Heart left ventricle (tissue), 16 donors: ENCODE measurements around the gene ARMC6. TPM values are rescaled to one million over a fixed set of nuclear protein-coding genes. Genes with fewer than 3 reads are reported as not detected.
"Not testable (repeated sequence)": the region's sequence is repeated elsewhere in the genome, so short reads cannot be mapped to it uniquely, and the experiment has no call there.

Experiments
- ATAC-seq, 4 donors: fragments of 200-7000 bp; cut with Tn5 transposase; one replicate each; pipeline ENCODE4 v1.9.1; 2020 to 2022; ENCODE audit warnings: moderate library complexity in 4 of 4, mild to moderate bottlenecking in 3 of 4, moderate number of reproducible peaks in 1 of 4
- DNase-seq, 5 donors: peaks; one replicate each; pipeline ENCODE4 v3.0.0-alpha.2; 2020
- H3K27ac ChIP-seq, 12 donors: fragments of 200-600 bp; sonication (generic) in 4 of 12; one replicate each; pipeline versions ENCODE4 v1.5.0 to v1.8.0; 2016 to 2022; ENCODE audit warnings: mild to moderate bottlenecking in 2 of 12
- H3K27me3 ChIP-seq, 9 donors: fragments of 200-600 bp; sonication (generic) in 2 of 9; one replicate each; pipeline versions ENCODE4 v1.5.1 to v1.8.0; 2016 to 2022; ENCODE audit warnings: mild to moderate bottlenecking in 3 of 9
- H3K36me3 ChIP-seq, 9 donors: fragments of 200-600 bp; sonication (generic) in 2 of 9; one replicate each; pipeline versions ENCODE4 v1.5.0 to v1.8.0; 2018 to 2022; ENCODE audit warnings: mild to moderate bottlenecking in 2 of 9
- H3K4me1 ChIP-seq, 12 donors: fragments of 200-600 bp; sonication (generic) in 4 of 12; one replicate each; pipeline versions ENCODE4 v1.5.0 to v1.8.0; 2016 to 2022; ENCODE audit warnings: mild to moderate bottlenecking in 3 of 12
- H3K4me3 ChIP-seq, 12 donors: fragments of 200-600 bp; sonication (generic) in 4 of 12; one replicate each; pipeline versions ENCODE4 v1.5.0 to v1.8.0; 2017 to 2022; ENCODE audit warnings: mild to moderate bottlenecking in 9 of 12, moderate library complexity in 4 of 12
- H3K9me3 ChIP-seq, 12 donors: fragments of 200-600 bp; sonication (generic) in 4 of 12; one replicate each; pipeline versions ENCODE4 v1.5.0 to v1.8.0; 2016 to 2022; ENCODE audit warnings: mild to moderate bottlenecking in 1 of 12
- POLR2A ChIP-seq, 2 donors: fragments of 450-650 bp; IDR thresholded peaks; one replicate each; pipeline ENCODE4 v1.6.1; 2017; ENCODE audit warnings: antibody characterized with exemption in 2 of 2, mild to moderate bottlenecking in 2 of 2, moderate library complexity in 2 of 2
- WGBS, 4 donors: extraction: QIAGEN DNeasy Blood & Tissue Kit in 2 of 4; methylation state at CpG; one replicate each; pipeline versions ENCODE4 v1.1.5 to v1.1.7; 2013 to 2018; 5-methylcytosine and 5-hydroxymethylcytosine counted together
- intact Hi-C, 10 donors: fragments of 100-400 bp; cut with DNase I; formaldehyde crosslinking; loops; one replicate each; pipeline versions ENCODE4 v1.11.1 to v1.14.2; 2022
- polyA plus RNA-seq, 2 donors: library from polyadenylated mRNA; stranded (reverse); fragments of 200-250 nt; gene quantifications; one replicate each; pipeline ENCODE4 v1.2.3, GENCODE V29; 2013
- total RNA-seq, 9 donors: library from RNA; depleted of rRNA in 2 of 9; stranded (reverse); fragments of >200 nt in 2 of 9; fragmentation: NEBNext Ultra II Directional in 3 of 9; extraction: Animal tissue kit (Norgen Biotek cat#: 25700) in 3 of 9; gene quantifications; one replicate each; pipeline versions ENCODE4 v1.1.0 to v1.2.4, GENCODE V29; 2016 to 2023
- TF ChIP-seq, protein P1 (sequence below), 12 donors: fragments of 200-600 bp; sonication (generic) in 4 of 12; IDR thresholded peaks; one replicate each; pipeline versions ENCODE4 v1.5.0 to v1.8.0; 2018 to 2022; ENCODE audit warnings: antibody characterized with exemption in 12 of 12, mild to moderate bottlenecking in 5 of 12
- donor health status: ischemic (EF 13 %, LVEDD 7.1; RV severe dilation, severe dysfunction).
- donor health status: healthy with polysubstance abuse.
- donor health status: DM: no; HTN: yes; CAD: no.
- donor health status: DM: no; HTN: no; CAD: no.
- donor health status: ischemic (EF 25% LVEDD 6.9; RV normal size, moderate dysfunction).
- donor health status: ischemic (EF 25% LVEDD 5.7; RV mildly dilated, moderate dysfunction).
- donor health status: healthy.
- donor health status: DM: yes; HTN: yes; CAD: no.
- donor health status: ischemic (EF 35%, LVEDD 5.7; RV mildly dilated, moderate dysfunction).
- donor health status: nonischemic (EF 11% LVEDD 7.7; RV severe dilation, severe dysfunction).
- donor health status: DM: yes; HTN: yes; CAD: no.
- donor health status: PGD.
- donor health status: ischemic (EF 29% LVEDD 5.4; RV normal size, mild dysfunction).
- donor health status: nonischemic (EF 23%, LVEDD 6.1; RV moderate dilation, normal function).

The ARMC6 gene
- total and polyA plus RNA-seq, 11 donors, result 9.9 to 24.7 (median 18.0) TPM

- peak overlapping the region in 10 of 12 donors; percentile 11 to 55 (median 39) for H3K4me3 ChIP-seq
- H3K4me1 ChIP-seq, result peaks cover 0 to 15% (median 4%) of the 10 kb centered on the region in 12 donors
- DNase-seq (peak in 4 of 5 donors; percentile 41 to 72 (median 60)), ATAC-seq (peak in 3 of 4 donors; percentile 68 to 85 (median 68))
- no peak overlapping the region for H3K27ac ChIP-seq
- 33 to 51% (median 40%) methylated on average over 36 of the region's 36 CpGs for WGBS, 4 donors
- TF ChIP-seq POLR2A (IDR thresholded peaks at IDR 0.05), result no peak
- TF ChIP-seq, protein P1, sequence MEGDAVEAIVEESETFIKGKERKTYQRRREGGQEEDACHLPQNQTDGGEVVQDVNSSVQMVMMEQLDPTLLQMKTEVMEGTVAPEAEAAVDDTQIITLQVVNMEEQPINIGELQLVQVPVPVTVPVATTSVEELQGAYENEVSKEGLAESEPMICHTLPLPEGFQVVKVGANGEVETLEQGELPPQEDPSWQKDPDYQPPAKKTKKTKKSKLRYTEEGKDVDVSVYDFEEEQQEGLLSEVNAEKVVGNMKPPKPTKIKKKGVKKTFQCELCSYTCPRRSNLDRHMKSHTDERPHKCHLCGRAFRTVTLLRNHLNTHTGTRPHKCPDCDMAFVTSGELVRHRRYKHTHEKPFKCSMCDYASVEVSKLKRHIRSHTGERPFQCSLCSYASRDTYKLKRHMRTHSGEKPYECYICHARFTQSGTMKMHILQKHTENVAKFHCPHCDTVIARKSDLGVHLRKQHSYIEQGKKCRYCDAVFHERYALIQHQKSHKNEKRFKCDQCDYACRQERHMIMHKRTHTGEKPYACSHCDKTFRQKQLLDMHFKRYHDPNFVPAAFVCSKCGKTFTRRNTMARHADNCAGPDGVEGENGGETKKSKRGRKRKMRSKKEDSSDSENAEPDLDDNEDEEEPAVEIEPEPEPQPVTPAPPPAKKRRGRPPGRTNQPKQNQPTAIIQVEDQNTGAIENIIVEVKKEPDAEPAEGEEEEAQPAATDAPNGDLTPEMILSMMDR (IDR thresholded peaks at IDR 0.05), result no peak
- peaks cover 0 to 18% (median 4%) of the 10 kb centered on the region in 9 donors for H3K36me3 ChIP-seq
- H3K9me3 ChIP-seq, result no peaks in the 10 kb centered on the region
- intact Hi-C loops, result loop anchor here in 1 of 10 donors (5.0 kb wide), 1 partner anchor 43 kb away; the partner anchor contains the start of gene SLC25A42
- H3K27me3 ChIP-seq, result no peaks in the 10 kb centered on the region
Observed at GRCh38 chr19:19105365-19106055, 72.1 kb downstream of the ARMC6 start.

DNA sequence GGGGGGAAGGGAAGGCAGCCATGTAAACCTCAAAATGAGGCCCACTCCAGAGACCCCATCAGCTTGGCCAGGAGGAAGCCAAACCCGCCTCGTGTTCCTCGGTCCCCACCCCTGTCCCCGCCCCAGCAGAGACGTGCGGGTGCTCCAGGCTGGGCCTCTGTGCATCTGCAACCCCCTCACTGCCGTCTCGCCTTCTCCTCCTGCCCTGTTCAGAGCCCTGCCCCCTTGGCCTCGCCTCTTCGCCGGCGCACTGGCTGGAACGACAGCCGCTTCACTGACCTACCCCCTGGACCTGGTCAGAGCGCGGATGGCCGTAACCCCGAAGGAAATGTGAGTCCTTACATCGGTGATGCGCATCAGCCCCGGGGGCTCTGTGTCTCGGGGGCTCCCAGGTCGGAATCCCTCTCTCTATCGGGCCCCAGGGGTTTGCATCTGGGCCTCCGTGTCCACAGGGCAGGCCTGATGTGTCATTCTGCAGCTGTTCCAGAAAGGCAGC is 72.7 kb downstream of the ARMC6 start:
- DNase-seq (peak in 2 of 5 donors; percentile 43 to 47), ATAC-seq (peak in 3 of 4 donors; percentile 8 to 49 (median 22))
- H3K9me3 ChIP-seq, result no peaks in the 10 kb centered on the region
- H3K4me3 ChIP-seq, result peak overlapping the region in 9 of 12 donors; percentile 30 to 55 (median 41)
- H3K4me1 ChIP-seq, result peaks cover 0 to 17% (median 5%) of the 10 kb centered on the region in 12 donors
- TF ChIP-seq, protein P1 (IDR thresholded peaks at IDR 0.05), result no peak
- no peak for TF ChIP-seq POLR2A (IDR thresholded peaks at IDR 0.05)
- intact Hi-C loops, result loop anchor here in 1 of 10 donors (5.0 kb wide), 1 partner anchor 44 kb away; the partner anchor contains the start of gene SLC25A42
- peaks cover 0 to 14% (median 4%) of the 10 kb centered on the region in 9 donors for H3K36me3 ChIP-seq
- no peak overlapping the region for H3K27ac ChIP-seq
- H3K27me3 ChIP-seq, result no peaks in the 10 kb centered on the region
- 53 to 68% (median 62%) methylated on average over 17 to 25 of the region's 25 CpGs for WGBS, 4 donors

GRCh38 chr19:19106938-19107337 is 73.5 kb downstream of the ARMC6 start:
- intact Hi-C loops, result loop anchor here in 1 of 10 donors (5.0 kb wide), 1 partner anchor 45 kb away; the partner anchor contains the start of gene SLC25A42

GRCh38 chr19:19107654-19108053 is 74.3 kb downstream of the ARMC6 start:
- 85 to 91% (median 86%) methylated on average over 11 of the region's 11 CpGs for WGBS, 4 donors
- Histone ChIP-seq H3K27ac (no peak overlapping the region), H3K4me1 (peaks cover 0 to 17% (median 5%) of the 10 kb centered on the region in 12 donors), H3K27me3 (no peaks in the 10 kb centered on the region), H3K4me3 (no peak overlapping the region), H3K36me3 (peaks cover 0 to 12% (median 0%) of the 10 kb centered on the region in 9 donors), H3K9me3 (no peaks in the 10 kb centered on the region)
- TF ChIP-seq, protein P1 (IDR thresholded peaks at IDR 0.05), result no peak
- no peak for TF ChIP-seq POLR2A (IDR thresholded peaks at IDR 0.05)
- intact Hi-C loops, result loop anchor here in 1 of 10 donors (5.0 kb wide), 1 partner anchor 45 kb away; the partner anchor contains the start of gene SLC25A42
- DNase-seq (no peak), ATAC-seq (no peak)

More at GRCh38 chr19:19106938-19107337, 73.5 kb downstream of the ARMC6 start:
- not testable (repeated sequence) for H3K4me3 ChIP-seq, DNase-seq, H3K9me3 ChIP-seq, H3K27me3 ChIP-seq, H3K27ac ChIP-seq, ATAC-seq
- Histone ChIP-seq H3K36me3 (peaks cover 0 to 12% (median 0%) of the 10 kb centered on the region in 9 donors), H3K4me1 (peaks cover 0 to 17% (median 5%) of the 10 kb centered on the region in 12 donors)
- 93 to 99% (median 97%) methylated on average over 7 of the region's 7 CpGs for WGBS, 4 donors

Other genes with a start within 250 kb of the ARMC6 start
- 1 to 10 TPM in 3 of 9 donors, under 1 TPM in 5, not detected in 1; 0.16 to 2.7 (median 0.60) TPM for gene COMP, start 242.3 kb upstream of the ARMC6 start, total RNA-seq
- gene COMP, start 242.3 kb upstream of the ARMC6 start, polyA plus RNA-seq, result under 1 TPM; 0.11 to 0.53 TPM
- gene UPF1, start 201.6 kb upstream of the ARMC6 start, total RNA-seq, result 10 to 100 TPM; 27.5 to 84.4 (median 40.2) TPM
- gene UPF1, start 201.6 kb upstream of the ARMC6 start, polyA plus RNA-seq, result 10 to 100 TPM; 33.4 to 34.3 TPM
- 1 to 10 TPM in 4 of 9 donors, under 1 TPM in 5; 0.21 to 2.1 (median 0.72) TPM for gene CERS1, start 137.4 kb upstream of the ARMC6 start, total RNA-seq
- gene CERS1, start 137.4 kb upstream of the ARMC6 start, polyA plus RNA-seq, result under 1 TPM; 0.27 to 0.40 TPM
- 100 to 1,000 TPM in 8 of 9 donors, 10 to 100 TPM in 1; 94.0 to 241 (median 123) TPM for gene COPE, start 114.2 kb upstream of the ARMC6 start, total RNA-seq
- gene COPE, start 114.2 kb upstream of the ARMC6 start, polyA plus RNA-seq, result 100 to 1,000 TPM; 172 to 216 TPM
- 10 to 100 TPM; 14.3 to 49.9 (median 25.9) TPM for gene DDX49, start 113.9 kb upstream of the ARMC6 start, total RNA-seq
- gene DDX49, start 113.9 kb upstream of the ARMC6 start, polyA plus RNA-seq, result 10 to 100 TPM; 41.2 to 56.9 TPM
- gene HOMER3, start 92.4 kb upstream of the ARMC6 start, total RNA-seq, result 10 to 100 TPM; 13.6 to 36.8 (median 16.4) TPM
- gene HOMER3, start 92.4 kb upstream of the ARMC6 start, polyA plus RNA-seq, result 10 to 100 TPM; 27.4 to 32.4 TPM
- gene SUGP2, start 86 bp upstream of the ARMC6 start, total RNA-seq, result 10 to 100 TPM; 36.1 to 76.5 (median 59.4) TPM
- gene SUGP2, start 86 bp upstream of the ARMC6 start, polyA plus RNA-seq, result 10 to 100 TPM; 36.8 to 47.8 TPM
- 10 to 100 TPM; 15.7 to 28.0 (median 17.9) TPM for gene SLC25A42, start 30.4 kb downstream of the ARMC6 start, total RNA-seq
- gene SLC25A42, start 30.4 kb downstream of the ARMC6 start, polyA plus RNA-seq, result 10 to 100 TPM; 15.6 to 21.1 TPM
- 10 to 100 TPM; 12.3 to 29.7 (median 20.8) TPM for gene TMEM161A, start 104.9 kb downstream of the ARMC6 start, total RNA-seq
- 10 to 100 TPM; 22.1 to 26.1 TPM for gene TMEM161A, start 104.9 kb downstream of the ARMC6 start, polyA plus RNA-seq
- gene MEF2B, start 136.7 kb downstream of the ARMC6 start, total RNA-seq, result under 1 TPM in 8 of 9 donors, not detected in 1; 0.23 to 0.92 (median 0.49) TPM
- under 1 TPM; 0.23 to 0.33 TPM for gene MEF2B, start 136.7 kb downstream of the ARMC6 start, polyA plus RNA-seq
- gene BORCS8, start 158.5 kb downstream of the ARMC6 start, total RNA-seq, result 10 to 100 TPM; 14.4 to 28.9 (median 22.7) TPM
- gene BORCS8, start 158.5 kb downstream of the ARMC6 start, polyA plus RNA-seq, result 10 to 100 TPM; 19.6 to 23.4 TPM
- gene RFXANK, start 158.7 kb downstream of the ARMC6 start, total RNA-seq, result 10 to 100 TPM; 26.5 to 45.7 (median 39.5) TPM
- gene RFXANK, start 158.7 kb downstream of the ARMC6 start, polyA plus RNA-seq, result 10 to 100 TPM; 55.2 to 71.9 TPM
- 10 to 100 TPM in 2 of 9 donors, 1 to 10 TPM in 7; 2.6 to 13.1 (median 5.7) TPM for gene NR2C2AP, start 169.8 kb downstream of the ARMC6 start, total RNA-seq
- 10 to 100 TPM in 1 of 2 donors, 1 to 10 TPM in 1; 6.7 to 26.2 TPM for gene NR2C2AP, start 169.8 kb downstream of the ARMC6 start, polyA plus RNA-seq
- not detected for gene NCAN, start 178.4 kb downstream of the ARMC6 start, total RNA-seq
- not detected for gene NCAN, start 178.4 kb downstream of the ARMC6 start, polyA plus RNA-seq
- 1 to 10 TPM in 2 of 9 donors, under 1 TPM in 6, not detected in 1; 0.38 to 1.4 (median 0.65) TPM for gene TM6SF2, start 239.7 kb downstream of the ARMC6 start, total RNA-seq
- gene TM6SF2, start 239.7 kb downstream of the ARMC6 start, polyA plus RNA-seq, result under 1 TPM; 0.04 to 0.19 TPM